RWPE1 (cell line): ENCODE data around the gene CFAP221.
"Not testable (repeated sequence)": the region's sequence is repeated elsewhere in the genome, so short reads cannot be mapped to it uniquely, and the experiment has no call there.

Experiments
- CTCF ChIA-PET: fragments of 350-600 bp; sonication (Branson Sonifier 250); formaldehyde crosslinking; extraction: SDS; loops from one replicate; lab custom pipeline; 2021; lab: Yijun Ruan, JAX
- POLR2A ChIA-PET: fragments of 400-600 bp; formaldehyde crosslinking; extraction: SDS; loops from one replicate; lab custom pipeline; 2020; ENCODE audit warnings: antibody characterized with exemption; ENCODE audit not compliant: low non-redundant PET; lab: Yijun Ruan, JAX
- DNase-seq: peaks from one replicate; pipeline ENCODE4 v3.0.0; 2012; ENCODE audit warnings: low spot score
- H3K27ac ChIP-seq: fragments of 450-650 bp; 2 replicates; pipeline ENCODE4 v1.5.1; 2017
- CTCF ChIP-seq: fragments of 450-650 bp; conservative IDR thresholded peaks from 2 replicates; pipeline ENCODE4 v1.5.1; 2017; ENCODE audit warnings: low read depth, mild to moderate bottlenecking

The CFAP221 gene

GRCh38 chr2:119599384-119599783, 55.1 kb downstream of the CFAP221 start:
- CTCF ChIA-PET: interaction anchor here (0.6 kb wide), 1 partner anchor 30 kb away, joined by 5 read pairs; no protein-coding TSS in a partner anchor
- no peak for TF ChIP-seq CTCF
- POLR2A ChIA-PET: no interaction called here
- H3K27ac ChIP-seq: no peak overlapping the region
- no peak for DNase-seq

DNA sequence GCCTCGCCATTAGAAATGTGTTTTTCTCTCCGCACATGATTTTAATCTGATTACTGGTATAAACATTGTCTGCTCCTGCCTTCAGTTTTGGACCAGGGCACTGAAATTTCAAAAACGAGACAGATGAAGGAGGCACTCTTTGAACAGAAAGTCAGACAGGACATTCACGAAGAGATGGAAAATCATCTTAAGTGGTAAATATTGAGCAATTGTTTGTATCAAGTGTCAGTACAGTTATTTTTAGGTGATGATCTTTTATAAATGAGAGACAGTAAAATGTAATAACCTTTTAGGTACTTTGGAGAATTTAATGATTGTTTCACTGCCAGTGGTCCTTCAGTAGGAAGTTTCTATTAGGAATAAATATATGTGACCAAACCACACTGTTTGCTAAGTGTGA, 60.8 kb downstream of the CFAP221 start:
- ChIA-PET POLR2A (no interaction called here), CTCF (no interaction called here)
- H3K27ac ChIP-seq: no peak overlapping the region
- DNase-seq: no peak
- no peak for TF ChIP-seq CTCF

DNA sequence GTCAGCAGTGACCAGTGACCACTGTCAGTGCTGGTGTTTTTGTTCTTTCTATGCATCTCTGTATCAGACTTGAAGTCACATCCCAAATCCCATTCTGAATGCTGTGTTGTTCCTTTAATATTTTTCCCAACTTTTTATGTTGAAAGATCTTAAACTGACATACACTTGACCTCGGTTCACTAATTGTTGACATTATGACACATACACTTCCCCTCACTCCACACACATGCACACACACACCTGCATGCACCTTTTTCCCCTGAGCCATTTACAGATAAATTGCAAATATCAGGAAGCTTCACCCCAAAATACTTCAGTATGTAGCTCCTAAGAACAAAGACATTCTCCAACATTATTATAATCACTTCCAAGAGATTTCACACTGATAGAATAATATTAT, 62.4 kb downstream of the CFAP221 start:
- POLR2A ChIA-PET: no interaction called here
- no peak for TF ChIP-seq CTCF
- CTCF ChIA-PET: no interaction called here
- no peak overlapping the region for H3K27ac ChIP-seq
- DNase-seq: no peak

DNA sequence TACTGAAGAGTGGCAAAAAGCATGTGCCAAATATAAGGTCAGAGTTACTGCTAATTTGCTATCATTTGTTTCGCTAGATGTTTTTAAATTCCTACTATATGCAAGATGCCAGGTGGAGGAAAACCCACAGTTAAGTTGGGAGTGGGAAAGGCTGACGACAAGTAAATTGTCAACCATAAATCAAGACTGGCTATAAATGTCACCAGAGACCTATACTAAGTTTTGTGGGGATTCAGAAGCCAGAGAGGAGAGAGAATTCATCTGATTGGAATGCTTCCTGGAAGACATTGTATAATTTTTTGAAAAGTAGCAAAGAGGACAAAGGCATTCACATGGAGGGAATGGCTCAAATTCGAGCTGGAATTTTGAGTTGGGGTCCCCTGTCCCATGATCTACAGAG, 64.3 kb downstream of the CFAP221 start:
- no peak overlapping the region for H3K27ac ChIP-seq
- TF ChIP-seq CTCF: no peak
- no peak for DNase-seq
- CTCF ChIA-PET: interaction anchor here (0.8 kb wide), 1 partner anchor 111 kb away, joined by 3 read pairs; no protein-coding TSS in a partner anchor
- POLR2A ChIA-PET: no interaction called here

GRCh38 chr2:119609337-119609736, 65.1 kb downstream of the CFAP221 start:
- no peak for DNase-seq
- CTCF ChIA-PET: no interaction called here
- no peak for TF ChIP-seq CTCF
- H3K27ac ChIP-seq: no peak overlapping the region
- POLR2A ChIA-PET: no interaction called here

- CTCF ChIA-PET, POLR2A ChIA-PET, DNase-seq, H3K27ac ChIP-seq: not testable (repeated sequence)
Measured at GRCh38 chr2:119614140-119614539, 69.9 kb downstream of the CFAP221 start.

- H3K27ac ChIP-seq: no peak overlapping the region
- no peak for DNase-seq
- TF ChIP-seq CTCF: no peak
- ChIA-PET CTCF (no interaction called here), POLR2A (no interaction called here)
Measured at GRCh38 chr2:119616421-119616820, 72.2 kb downstream of the CFAP221 start.
